ENCODE results near the gene MYBPC1. TPM values are rescaled to one million over a fixed set of nuclear protein-coding genes. Genes with fewer than 3 reads are reported as not detected.

The MYBPC1 gene
- total RNA-seq, 1 experiment from 2014 or later: not detected

GRCh38 chr12:101599311-101599710 lies 4.5 kb downstream of the MYBPC1 start:
- Histone ChIP-seq H4K8ac (replicated peaks; ENCODE audit: insufficient read length, low read depth, low read length) (no peak overlapping the region), H4K91ac (ENCODE audit: insufficient read length, low read depth, low read length) (no peak overlapping the region), H4K5ac (ENCODE audit: insufficient read length, low read depth, low read length) (no peak overlapping the region), H3K9me3 (ENCODE audit: control insufficient read depth, low read depth, low read length) (no peaks in the 10 kb centered on the region), H3K9ac (ENCODE audit: extremely low read depth, insufficient read length, low read length) (no peak overlapping the region), H3K79me1 (ENCODE audit: insufficient read depth, low read depth, low read length, poor library complexity, severe bottlenecking) (no peaks in the 10 kb centered on the region), H2BK120ac (ENCODE audit: low read depth, low read length, poor library complexity, severe bottlenecking) (no peak overlapping the region), H3T11ph (ENCODE audit: low read length) (no peak overlapping the region), H2BK20ac (ENCODE audit: low read depth, low read length, poor library complexity, severe bottlenecking) (no peak overlapping the region), H3K23ac (ENCODE audit: insufficient read length, low read depth, low read length) (no peak overlapping the region), H3K56ac (ENCODE audit: insufficient read length, low read depth, low read length) (no peak overlapping the region), H3K4me1 (ENCODE audit: insufficient read depth, low read length) (no peaks in the 10 kb centered on the region; the same call in 1 of the 2 replicates), H3K18ac (ENCODE audit: insufficient read length, low read depth, low read length) (no peak overlapping the region), H2AK5ac (ENCODE audit: insufficient read length, low read length) (no peak overlapping the region), H3K4me2 (ENCODE audit: insufficient read depth, insufficient read length, low read length) (no peak overlapping the region), H2BK15ac (ENCODE audit: low read depth, low read length) (no peak overlapping the region), H3K23me2 (ENCODE audit: insufficient read length, low read depth, low read length, poor library complexity, severe bottlenecking) (no peaks in the 10 kb centered on the region), H4K20me1 (ENCODE audit: control insufficient read depth, insufficient read depth, insufficient read length) (no peaks in the 10 kb centered on the region), H3K4ac (ENCODE audit: low read depth, low read length) (no peak overlapping the region), H3K79me2 (ENCODE audit: insufficient read depth, low read length) (no peaks in the 10 kb centered on the region), H3K14ac (ENCODE audit: insufficient read depth, low read length) (no peak overlapping the region), H3K27me3 (ENCODE audit: insufficient read depth, low read length) (no peaks in the 10 kb centered on the region), H2BK5ac (ENCODE audit: insufficient read length, low read length) (no peak overlapping the region), H2BK12ac (ENCODE audit: insufficient read length, low read depth, low read length) (no peak overlapping the region), H3K27ac (ENCODE audit: insufficient read length, low read depth, low read length) (no peak overlapping the region), H2AFZ (ENCODE audit: low read length) (no peak overlapping the region)
- peaks cover 23% of the 10 kb centered on the region in 2 experiments for H3K4me1 Mint-ChIP-seq
- H3K27ac Mint-ChIP-seq: no peak overlapping the region
- H3K27me3 Mint-ChIP-seq (ENCODE audit: low read depth): no peaks in the 10 kb centered on the region
- WGBS (ENCODE audit: extremely low coverage, insufficient read length, low lambda C conversion rate): no CpG with 5 or more reads among the region's 1 CpG
- no peak overlapping the region for H3K4me3 Mint-ChIP-seq
- DNase-seq: no peak
- no peaks in the 10 kb centered on the region for H3K9me3 Mint-ChIP-seq
- no peaks in the 10 kb centered on the region for H3K36me3 Mint-ChIP-seq (ENCODE audit: insufficient read depth in 1 of 3, low read depth in 3 of 3)
- TF ChIP-seq CTCF (conservative IDR thresholded peaks at IDR 0.05): no peak
